ENCODE measurements around the gene PAXX. TPM values are rescaled to one million over a fixed set of nuclear protein-coding genes. Genes with fewer than 3 reads are reported as not detected.

PAXX gene
- total RNA-seq, 1 donor from 2014 or later: 26.9 TPM

GRCh38 chr9:136951541-136952320, 40.5 kb upstream of the PAXX start, which contains the start of gene LCN12:
Gene LCN12 (plus strand): TSS chr9:136952273. CDS start chr9:136952328, 55 bp downstream.
- ATAC-seq (no peak), DNase-seq (ENCODE audit: missing footprints) (peak; percentile 46)
- intact Hi-C loops (cut with DNase I): loop anchor here (2.0 kb wide), 1 partner anchor 39 kb away; no protein-coding TSS in a partner anchor

GRCh38 chr9:136952321-136952850, 39.8 kb upstream of the PAXX start:
- DNase-seq (ENCODE audit: missing footprints) (peak; percentile 66), ATAC-seq (no peak)
- intact Hi-C loops (cut with DNase I): no loop called here

GRCh38 chr9:136952876-136953770, 39.1 kb upstream of the PAXX start:
- ATAC-seq (no peak), DNase-seq (ENCODE audit: missing footprints) (peak; percentile 52)
- intact Hi-C loops (cut with DNase I): no loop called here

- intact Hi-C loops (cut with DNase I): no loop called here
- ATAC-seq: no peak
- DNase-seq (ENCODE audit: missing footprints): no peak
Measured at GRCh38 chr9:136953771-136954269, 38.4 kb upstream of the PAXX start.

- ATAC-seq (no peak), DNase-seq (ENCODE audit: missing footprints) (peak; percentile 53)
- intact Hi-C loops (cut with DNase I): no loop called here
Measured at GRCh38 chr9:136954270-136955083, 37.7 kb upstream of the PAXX start.

GRCh38 chr9:136955202-136955942, 36.9 kb upstream of the PAXX start:
- no peak for ATAC-seq
- intact Hi-C loops (cut with DNase I): no loop called here
- DNase-seq (ENCODE audit: missing footprints): peak; percentile 55

GRCh38 chr9:136955943-136956335, 36.3 kb upstream of the PAXX start:
- intact Hi-C loops (cut with DNase I): no loop called here
- ATAC-seq (no peak), DNase-seq (ENCODE audit: missing footprints) (peak; percentile 68)

GRCh38 chr9:136956604-136957003, 35.6 kb upstream of the PAXX start:
- ATAC-seq (no peak), DNase-seq (ENCODE audit: missing footprints) (no peak)
- intact Hi-C loops (cut with DNase I): no loop called here

GRCh38 chr9:136957461-136957860, 34.8 kb upstream of the PAXX start:
- ATAC-seq (no peak), DNase-seq (ENCODE audit: missing footprints) (no peak)
- intact Hi-C loops (cut with DNase I): no loop called here

- no peak for DNase-seq (ENCODE audit: missing footprints)
- intact Hi-C loops (cut with DNase I): no loop called here
- no peak for ATAC-seq
Measured at GRCh38 chr9:136957901-136958300, 34.3 kb upstream of the PAXX start.

GRCh38 chr9:136958473-136958872, 33.7 kb upstream of the PAXX start:
- ATAC-seq (no peak), DNase-seq (ENCODE audit: missing footprints) (no peak)
- intact Hi-C loops (cut with DNase I): no loop called here

GRCh38 chr9:136958898-136959850, 33.0 kb upstream of the PAXX start:
- ATAC-seq: no peak
- intact Hi-C loops (cut with DNase I): no loop called here
- DNase-seq (ENCODE audit: missing footprints): no peak

- DNase-seq (ENCODE audit: missing footprints) (no peak), ATAC-seq (no peak)
- intact Hi-C loops (cut with DNase I): no loop called here
Measured at GRCh38 chr9:136960212-136960937, 31.8 kb upstream of the PAXX start.

GRCh38 chr9:136960938-136961275, 31.3 kb upstream of the PAXX start:
- DNase-seq (ENCODE audit: missing footprints) (no peak), ATAC-seq (no peak)
- intact Hi-C loops (cut with DNase I): no loop called here

GRCh38 chr9:136961279-136962065, 30.8 kb upstream of the PAXX start:
- peak; percentile 88 for ATAC-seq

GRCh38 chr9:136962163-136962562, 30.1 kb upstream of the PAXX start:
- DNase-seq (ENCODE audit: missing footprints) (no peak), ATAC-seq (no peak)
- intact Hi-C loops (cut with DNase I): no loop called here

More at GRCh38 chr9:136961279-136962065, 30.8 kb upstream of the PAXX start:
- intact Hi-C loops (cut with DNase I): no loop called here
- DNase-seq (ENCODE audit: missing footprints): no peak

Measured in Right ventricle myocardium inferior (tissue), 1 donor.